IPS-20b (cell line): ENCODE results near the gene ARL2BP.

Source experiments
- H3K27ac ChIP-seq: one replicate; pipeline ENCODE4 v1.5.1; 2013; ENCODE audit warnings: low read length
- H3K27me3 ChIP-seq: 2 replicates; pipeline ENCODE4 v1.6.1; 2013; ENCODE audit warnings: mild to moderate bottlenecking, low read length, inconsistent platforms; ENCODE audit not compliant: insufficient read depth
- H3K36me3 ChIP-seq: 2 replicates; pipeline ENCODE4 v1.6.1; 2013; ENCODE audit warnings: low read depth, mild to moderate bottlenecking, inconsistent platforms, low read length, moderate library complexity; ENCODE audit not compliant: insufficient read depth
- H3K4me1 ChIP-seq: 2 replicates; pipeline ENCODE4 v1.6.1; 2013; ENCODE audit warnings: mild to moderate bottlenecking, control low read depth, inconsistent platforms, low read length, moderate library complexity; ENCODE audit not compliant: insufficient read depth
- H3K4me3 ChIP-seq: 2 replicates; pipeline ENCODE4 v1.5.1; 2013; ENCODE audit warnings: mild to moderate bottlenecking, low read length, inconsistent platforms
- H3K9ac ChIP-seq: 2 replicates; pipeline ENCODE4 v1.6.1; 2013; ENCODE audit warnings: low read depth, mild to moderate bottlenecking, inconsistent platforms, low read length, moderate library complexity
- H3K9me3 ChIP-seq: 2 replicates; pipeline ENCODE4 v1.6.1; 2013; ENCODE audit warnings: mild to moderate bottlenecking, low read depth, low read length, inconsistent platforms; ENCODE audit not compliant: insufficient read depth

Gene ARL2BP

DNA sequence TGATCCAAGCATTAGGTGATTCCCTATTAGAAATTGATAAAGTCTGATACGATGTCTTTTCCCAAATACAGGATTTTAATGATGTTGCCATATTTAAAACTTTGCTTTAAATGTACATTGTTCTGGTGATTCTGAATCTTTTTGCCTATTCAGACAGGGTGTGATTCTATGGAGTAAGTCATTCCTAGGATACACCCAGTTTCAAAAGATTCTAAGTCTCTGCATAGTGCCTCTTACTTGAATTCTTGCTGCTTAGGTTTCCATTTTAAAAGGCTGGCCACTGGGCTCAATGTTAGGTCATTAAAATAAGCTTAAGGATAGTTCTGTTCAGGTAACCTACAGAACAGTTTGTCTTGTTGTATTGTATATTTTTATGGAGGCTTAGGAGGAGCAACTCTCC, 22.0 kb upstream of the ARL2BP start:
- Histone ChIP-seq H3K4me1 (no peaks in the 10 kb centered on the region), H3K36me3 (peaks cover 80% of the 10 kb centered on the region), H3K9ac (no peak overlapping the region), H3K4me3 (no peak overlapping the region), H3K27ac (no peak overlapping the region), H3K9me3 (no peaks in the 10 kb centered on the region), H3K27me3 (no peaks in the 10 kb centered on the region)

DNA sequence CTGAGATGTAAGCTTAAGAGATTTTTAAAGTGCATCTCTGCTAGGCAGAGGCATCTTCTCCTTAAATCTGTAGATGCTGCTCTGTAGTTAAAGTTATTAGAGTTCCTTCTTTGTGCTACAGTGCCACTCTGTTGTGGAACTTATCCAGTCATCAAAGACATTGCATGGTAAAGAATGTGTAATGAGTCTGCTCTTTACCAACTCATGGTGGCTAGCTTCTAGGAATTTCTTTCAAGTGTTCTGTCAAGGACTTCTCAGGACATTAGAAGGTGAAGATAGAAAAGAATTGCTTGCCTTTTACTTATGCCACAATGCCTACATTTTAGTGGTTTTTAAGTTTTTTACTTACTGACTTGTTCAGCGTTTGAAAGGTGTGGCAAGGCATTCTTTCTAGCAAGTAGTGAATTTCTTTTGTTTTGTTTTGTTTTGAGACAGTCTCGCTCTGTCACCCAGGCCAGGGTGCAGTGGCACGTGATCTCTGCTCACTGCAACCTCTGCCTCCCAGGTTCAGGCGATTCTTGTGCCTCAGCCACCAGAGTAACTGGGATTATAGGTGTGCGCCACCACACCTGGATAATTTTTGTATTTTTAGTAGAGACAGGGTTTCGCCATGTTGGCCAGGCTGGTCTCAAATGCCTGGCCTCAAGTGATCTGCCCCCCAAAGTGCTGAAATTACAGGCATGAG, 20.3 kb upstream of the ARL2BP start:
- no peak overlapping the region for H3K9ac ChIP-seq
- no peaks in the 10 kb centered on the region for H3K9me3 ChIP-seq
- no peaks in the 10 kb centered on the region for H3K4me1 ChIP-seq
- H3K27me3 ChIP-seq = no peaks in the 10 kb centered on the region
- H3K4me3 ChIP-seq = no peak overlapping the region
- H3K36me3 ChIP-seq = peaks cover 80% of the 10 kb centered on the region
- no peak overlapping the region for H3K27ac ChIP-seq

DNA sequence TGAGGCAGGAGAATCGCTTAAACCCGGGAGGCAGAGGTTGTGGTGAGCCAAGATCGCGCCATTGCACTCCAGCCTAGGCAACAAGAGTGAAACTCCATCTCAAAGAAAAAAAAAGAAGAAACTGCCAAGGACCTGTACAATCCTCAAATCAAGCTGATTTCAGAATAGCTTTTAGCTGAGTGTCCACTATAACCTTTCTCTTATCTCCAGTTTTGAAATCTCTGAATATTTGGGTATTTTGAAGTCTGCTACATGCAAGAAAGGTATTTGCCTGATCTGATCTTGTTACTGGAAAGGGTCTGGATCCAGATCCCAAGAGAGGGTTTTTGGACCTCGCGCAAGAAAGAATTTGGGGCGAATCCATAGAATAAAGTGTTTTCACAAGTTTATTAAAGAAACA, 19.1 kb upstream of the ARL2BP start:
- no peaks in the 10 kb centered on the region for H3K9me3 ChIP-seq
- H3K27ac ChIP-seq = no peak overlapping the region
- no peaks in the 10 kb centered on the region for H3K4me1 ChIP-seq
- H3K4me3 ChIP-seq = no peak overlapping the region
- no peak overlapping the region for H3K9ac ChIP-seq
- H3K36me3 ChIP-seq = peaks cover 85% of the 10 kb centered on the region
- H3K27me3 ChIP-seq = no peaks in the 10 kb centered on the region

GRCh38 chr16:57226701-57227621, 18.1 kb upstream of the ARL2BP start:
- H3K27me3 ChIP-seq = no peaks in the 10 kb centered on the region
- no peaks in the 10 kb centered on the region for H3K9me3 ChIP-seq
- no peaks in the 10 kb centered on the region for H3K4me1 ChIP-seq
- peaks cover 85% of the 10 kb centered on the region for H3K36me3 ChIP-seq
- no peak overlapping the region for H3K4me3 ChIP-seq
- no peak overlapping the region for H3K9ac ChIP-seq
- H3K27ac ChIP-seq = no peak overlapping the region

DNA sequence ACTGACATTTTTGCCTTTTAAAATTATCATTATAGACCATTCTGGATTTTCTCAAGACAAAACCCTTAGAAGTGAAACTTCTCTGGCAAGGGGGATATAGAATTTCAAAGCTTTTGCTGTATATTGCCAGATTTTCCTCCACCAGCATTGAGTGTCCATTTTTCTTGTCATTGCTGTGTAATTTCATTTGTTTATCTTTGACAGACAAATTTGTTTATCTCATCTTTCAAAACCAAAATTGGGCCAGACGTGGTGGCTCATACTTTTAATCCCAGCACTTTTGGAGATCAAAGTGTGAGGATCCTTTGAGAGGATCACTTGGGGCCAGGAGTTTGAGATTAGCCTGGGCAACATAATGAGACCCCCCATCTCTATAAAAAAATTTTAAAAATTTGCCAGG, 16.0 kb upstream of the ARL2BP start:
- no peak overlapping the region for H3K4me3 ChIP-seq
- no peaks in the 10 kb centered on the region for H3K4me1 ChIP-seq
- no peak overlapping the region for H3K9ac ChIP-seq
- H3K36me3 ChIP-seq = peaks cover 85% of the 10 kb centered on the region
- no peaks in the 10 kb centered on the region for H3K27me3 ChIP-seq
- H3K9me3 ChIP-seq = no peaks in the 10 kb centered on the region
- no peak overlapping the region for H3K27ac ChIP-seq

GRCh38 chr16:57231821-57232350, 13.2 kb upstream of the ARL2BP start:
- no peaks in the 10 kb centered on the region for H3K9me3 ChIP-seq
- peaks cover 87% of the 10 kb centered on the region for H3K36me3 ChIP-seq
- no peak overlapping the region for H3K27ac ChIP-seq
- no peak overlapping the region for H3K9ac ChIP-seq
- no peaks in the 10 kb centered on the region for H3K4me1 ChIP-seq
- H3K27me3 ChIP-seq = no peaks in the 10 kb centered on the region
- H3K4me3 ChIP-seq = no peak overlapping the region

GRCh38 chr16:57233944-57234706, 10.9 kb upstream of the ARL2BP start:
- Histone ChIP-seq H3K4me1 (no peaks in the 10 kb centered on the region), H3K4me3 (no peak overlapping the region), H3K9ac (no peak overlapping the region), H3K36me3 (peaks cover 78% of the 10 kb centered on the region), H3K27ac (no peak overlapping the region), H3K9me3 (no peaks in the 10 kb centered on the region), H3K27me3 (no peaks in the 10 kb centered on the region)

DNA sequence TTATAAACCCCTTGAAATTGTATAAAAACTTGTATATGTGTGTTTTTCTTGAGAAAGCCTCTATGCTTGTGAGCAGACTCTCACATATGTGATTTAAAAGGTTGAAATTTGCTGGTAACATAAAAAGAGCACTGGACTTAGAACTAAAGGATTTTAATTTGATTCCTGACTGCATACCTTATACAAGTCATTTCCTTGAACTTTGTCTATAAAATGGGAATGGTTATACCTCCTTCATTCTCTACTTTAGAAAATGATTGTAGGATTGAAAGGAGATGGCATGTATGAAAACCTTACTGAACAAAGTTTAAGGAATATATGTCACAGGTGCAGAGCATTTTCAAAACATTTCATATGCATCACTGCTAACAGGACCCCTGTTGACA, 10.4 kb upstream of the ARL2BP start:
- peaks cover 81% of the 10 kb centered on the region for H3K36me3 ChIP-seq
- H3K27me3 ChIP-seq = no peaks in the 10 kb centered on the region
- H3K27ac ChIP-seq = no peak overlapping the region
- no peak overlapping the region for H3K9ac ChIP-seq
- no peaks in the 10 kb centered on the region for H3K9me3 ChIP-seq
- H3K4me1 ChIP-seq = no peaks in the 10 kb centered on the region
- no peak overlapping the region for H3K4me3 ChIP-seq

DNA sequence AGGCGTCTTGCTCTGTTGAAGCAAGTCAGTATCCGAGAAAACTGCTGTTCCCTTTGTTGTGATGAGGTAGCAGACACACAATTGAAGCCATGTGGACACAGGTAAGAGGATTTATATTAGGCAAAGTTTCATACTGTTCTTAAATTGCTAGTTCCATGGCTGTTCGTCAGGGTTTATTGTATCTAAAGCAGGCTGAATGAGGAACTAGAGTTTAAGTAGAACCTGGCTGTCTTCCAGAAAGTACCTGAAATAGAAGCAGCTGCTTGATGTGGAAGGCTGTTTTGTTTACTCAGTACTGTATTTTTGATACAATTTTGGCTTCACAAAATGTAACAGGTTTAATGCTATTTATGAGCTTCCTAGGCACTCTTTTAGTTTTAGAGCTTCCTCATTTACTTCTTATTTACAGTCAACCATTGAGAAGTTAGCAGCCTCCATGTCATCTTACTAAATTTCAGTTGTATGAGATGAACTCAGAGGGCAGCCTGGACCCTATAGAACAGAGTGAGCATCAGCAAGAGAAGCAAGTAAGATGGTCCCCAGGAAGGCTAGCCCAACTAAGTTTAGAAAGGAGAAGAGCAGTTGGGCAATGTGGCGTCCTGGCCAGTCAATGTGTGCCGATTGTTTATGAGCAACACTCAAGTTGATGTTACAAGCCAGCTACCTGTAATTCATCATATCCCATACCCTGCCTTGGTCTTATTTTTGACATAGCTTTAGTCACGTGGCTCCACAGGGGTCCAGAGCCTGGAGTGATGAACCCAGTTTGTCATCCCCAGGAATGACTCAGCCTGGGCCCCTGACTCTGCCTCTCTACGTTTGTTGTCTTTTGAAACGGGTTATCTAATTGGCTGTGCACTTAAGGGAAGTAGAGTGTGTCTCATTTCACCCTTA, 9.7 kb upstream of the ARL2BP start:
- H3K27me3 ChIP-seq = no peaks in the 10 kb centered on the region
- H3K9ac ChIP-seq = no peak overlapping the region
- no peaks in the 10 kb centered on the region for H3K9me3 ChIP-seq
- H3K36me3 ChIP-seq = peaks cover 81% of the 10 kb centered on the region
- no peaks in the 10 kb centered on the region for H3K4me1 ChIP-seq
- H3K27ac ChIP-seq = no peak overlapping the region
- no peak overlapping the region for H3K4me3 ChIP-seq

- H3K4me3 ChIP-seq = no peak overlapping the region
- H3K4me1 ChIP-seq = no peaks in the 10 kb centered on the region
- H3K36me3 ChIP-seq = peaks cover 75% of the 10 kb centered on the region
- no peaks in the 10 kb centered on the region for H3K27me3 ChIP-seq
- no peaks in the 10 kb centered on the region for H3K9me3 ChIP-seq
- H3K27ac ChIP-seq = no peak overlapping the region
- H3K9ac ChIP-seq = no peak overlapping the region
Observed at GRCh38 chr16:57236022-57236350, 9.1 kb upstream of the ARL2BP start.

- Histone ChIP-seq H3K4me3 (no peak overlapping the region), H3K27me3 (no peaks in the 10 kb centered on the region), H3K27ac (no peak overlapping the region), H3K36me3 (peaks cover 51% of the 10 kb centered on the region), H3K9me3 (no peaks in the 10 kb centered on the region), H3K9ac (no peak overlapping the region), H3K4me1 (no peaks in the 10 kb centered on the region)
Observed at GRCh38 chr16:57238682-57239081, 6.4 kb upstream of the ARL2BP start.
